Measurements from ENCODE around the gene BRICD5.

BRICD5 gene

DNA sequence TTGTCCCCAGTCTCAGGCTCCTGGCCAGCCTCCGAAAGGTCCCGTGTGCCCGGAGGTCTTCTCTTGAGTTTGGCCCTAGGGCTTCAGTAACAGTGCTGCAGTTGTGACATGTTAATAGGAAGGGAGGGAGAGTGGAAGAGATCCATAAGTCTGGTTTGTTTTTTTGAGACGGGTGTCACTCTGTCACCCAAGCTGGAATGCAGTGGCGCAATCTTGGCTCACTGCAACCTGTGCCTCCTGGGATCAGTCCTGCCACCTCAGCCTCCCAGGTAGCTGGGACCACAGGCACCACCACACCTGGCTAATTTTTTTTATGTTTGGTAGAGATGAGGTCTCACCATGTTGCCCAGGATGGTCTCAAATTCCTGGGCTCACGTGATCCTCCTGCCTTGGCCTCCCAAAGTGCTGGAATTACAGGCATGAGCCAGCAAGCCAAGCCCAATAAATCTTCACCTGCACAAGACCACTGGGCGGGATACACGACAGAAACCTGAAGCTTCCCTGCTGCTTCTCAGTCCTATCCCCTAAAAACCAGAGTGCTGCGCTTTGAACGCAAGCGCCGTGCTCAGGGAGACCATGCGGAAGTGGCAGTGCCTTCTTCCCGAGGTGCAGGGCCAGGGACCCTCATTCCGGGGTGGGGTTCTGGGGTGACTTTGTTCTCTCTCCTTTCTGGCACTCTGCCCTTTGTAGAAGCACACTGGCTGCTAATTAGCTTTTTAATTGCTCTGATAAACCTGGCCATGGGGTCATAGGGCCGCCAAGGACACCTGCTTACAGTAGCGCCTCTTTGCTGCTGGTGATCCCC lies 44.2 kb downstream of the BRICD5 start:
- DNase-seq (ENCODE audit: low read depth in 2 of 3, low spot score in 2 of 3) = no peak

DNA sequence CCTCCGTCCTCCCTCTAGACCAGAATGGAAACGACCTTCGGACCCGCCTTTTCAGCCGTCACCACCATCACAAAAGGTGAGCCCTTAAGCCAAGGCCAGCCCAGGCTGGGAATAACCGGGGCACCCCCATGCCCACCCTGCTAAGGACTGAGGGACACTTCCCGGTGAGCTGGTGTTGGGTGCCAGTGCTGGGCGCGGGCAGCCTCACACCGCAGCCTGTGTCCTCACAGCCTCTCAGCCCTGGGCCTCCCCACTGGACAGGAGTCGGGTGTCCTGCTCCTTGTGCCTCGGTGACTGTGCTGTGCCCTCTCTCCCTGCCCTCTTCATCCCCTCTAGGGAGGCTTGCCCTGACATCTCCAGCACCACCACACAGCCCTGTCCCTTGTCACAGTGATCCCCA lies 44.8 kb downstream of the BRICD5 start:
- DNase-seq (ENCODE audit: low read depth in 2 of 3, low spot score in 2 of 3) = no peak

- DNase-seq (ENCODE audit: low read depth in 2 of 3, low spot score in 2 of 3) = no peak
Measured at GRCh38 chr16:2163211-2163881, 47.3 kb downstream of the BRICD5 start.

GRCh38 chr16:2162676-2163118 lies 48.0 kb downstream of the BRICD5 start:
- DNase-seq (ENCODE audit: low read depth in 2 of 3, low spot score in 2 of 3) = no peak

GRCh38 chr16:2161911-2162310 lies 48.8 kb downstream of the BRICD5 start:
- DNase-seq (ENCODE audit: low read depth in 2 of 3, low spot score in 2 of 3) = no peak

DNA sequence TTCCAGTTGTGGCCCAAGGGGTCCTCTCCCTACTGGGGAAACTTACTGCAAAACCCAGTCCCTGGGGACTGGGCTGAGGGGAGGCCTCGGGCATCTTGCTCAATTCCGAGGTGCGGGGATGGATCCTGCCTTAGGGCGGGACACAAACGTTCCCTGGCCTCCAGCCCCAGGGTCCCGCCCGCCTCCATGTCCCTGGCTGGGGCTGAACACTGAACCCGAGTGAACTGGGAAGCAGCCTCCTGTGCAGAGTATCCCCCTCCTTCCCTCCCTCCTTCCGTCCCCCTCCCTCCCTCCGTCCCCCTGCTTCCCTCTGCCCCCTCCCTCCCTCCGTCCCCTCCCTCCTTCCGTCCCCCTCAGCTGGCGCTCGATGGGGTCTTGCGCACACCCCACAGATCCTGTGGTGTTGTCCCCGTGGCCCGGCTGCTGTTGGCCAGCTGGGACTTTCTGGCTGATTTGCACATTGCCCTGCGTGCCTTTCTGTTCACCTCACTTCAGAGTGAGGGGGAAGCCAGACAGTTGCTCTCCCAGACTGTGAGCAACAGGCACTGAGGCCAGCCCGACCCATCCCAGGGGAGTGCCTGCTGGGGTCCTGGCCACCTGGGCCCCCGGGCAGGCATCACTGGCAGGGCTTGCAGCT lies 49.6 kb downstream of the BRICD5 start:
- DNase-seq (ENCODE audit: low read depth in 2 of 3, low spot score in 2 of 3) = no peak
